Activated naive CD4-positive, alpha-beta T cell treated with anti-CD3 and anti-CD28 coated beads, Interleukin-2, amount 50 U/mL, for 16 hours (primary cell): ENCODE results near the gene CFAP61.
"Not testable (repeated sequence)": the region's sequence is repeated elsewhere in the genome, so short reads cannot be mapped to it uniquely, and the experiment has no call there.

Experiments
- DNase-seq: peaks from one replicate; pipeline ENCODE4 v3.0.0-alpha.2; 2020

Gene CFAP61

DNA sequence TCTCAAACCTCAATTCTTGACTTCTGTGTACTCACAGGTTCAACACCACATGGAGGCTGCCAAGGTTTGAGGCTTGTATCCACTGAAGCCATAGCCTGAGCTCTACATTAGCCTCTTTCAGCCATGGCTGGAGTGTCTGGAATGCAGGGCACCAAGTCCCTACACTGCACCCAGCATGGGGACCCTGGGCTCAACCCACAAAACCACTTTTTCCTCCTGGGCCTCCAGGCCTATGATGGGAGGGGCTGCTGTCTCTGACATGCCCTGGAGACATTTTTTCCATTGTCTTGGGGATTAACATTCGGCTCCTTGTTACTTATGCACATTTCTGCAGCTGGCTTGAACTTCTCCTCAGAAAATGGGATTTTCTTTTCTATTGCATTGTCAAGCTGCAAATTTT, 192.1 kb downstream of the CFAP61 start:
- DNase-seq: not testable (repeated sequence)

DNA sequence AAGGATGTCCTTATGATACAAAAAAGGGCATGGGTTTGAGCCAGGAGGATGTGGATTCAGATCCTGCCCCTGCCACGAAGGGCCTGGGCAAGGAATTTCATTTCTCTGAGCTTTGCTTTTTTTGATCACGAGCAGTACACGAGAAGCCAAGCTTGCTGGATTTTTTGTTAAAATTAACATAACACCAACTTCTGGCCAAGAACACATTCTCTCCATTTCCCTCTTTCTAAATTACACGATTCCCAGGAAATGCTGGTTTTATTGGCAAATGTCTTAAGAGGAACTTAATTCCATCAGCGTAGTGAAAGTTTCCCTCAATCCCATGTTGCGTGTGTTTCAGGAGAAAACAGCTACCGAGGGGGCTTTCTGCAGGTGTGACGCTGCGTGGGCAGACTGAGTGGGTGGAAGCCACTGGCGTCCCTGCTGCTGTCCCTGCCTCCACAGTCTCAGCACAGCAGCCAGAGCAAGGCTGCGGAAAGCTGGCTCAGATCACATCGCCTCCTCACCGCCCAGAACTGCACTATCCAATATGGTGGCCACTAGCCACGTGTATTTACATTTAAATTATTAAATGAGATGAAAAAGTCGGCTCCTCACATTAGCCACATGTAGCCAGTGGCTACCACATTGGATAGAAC, 194.8 kb downstream of the CFAP61 start:
- DNase-seq: no peak

DNA sequence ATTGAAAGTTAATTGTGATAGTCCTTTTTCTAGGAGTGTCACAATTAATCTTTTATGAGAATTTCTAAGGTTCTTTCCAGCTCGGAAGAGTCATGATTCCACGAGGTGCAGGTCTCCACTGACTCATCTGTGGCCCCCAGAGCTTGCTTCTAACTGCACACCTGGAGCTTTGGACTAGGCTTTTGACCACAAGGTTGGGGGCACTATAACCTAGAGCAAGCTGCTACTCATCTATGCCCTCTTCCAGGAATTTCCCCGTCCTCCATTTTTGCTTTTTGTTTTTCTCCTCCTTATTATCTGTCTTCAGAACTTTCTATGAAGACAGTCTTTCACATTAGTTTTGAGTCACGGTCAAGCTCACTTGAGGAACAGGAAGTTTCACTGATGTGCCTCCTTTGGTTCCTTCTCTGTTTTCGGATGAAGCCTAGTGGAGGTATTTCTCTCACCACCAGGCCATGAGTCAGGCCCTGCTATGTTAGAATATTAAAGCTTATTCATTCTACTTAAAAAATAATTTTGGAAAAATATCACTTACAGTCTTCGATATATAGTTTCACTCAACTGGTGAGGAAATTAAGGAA, 196.4 kb downstream of the CFAP61 start:
- DNase-seq: no peak

DNA sequence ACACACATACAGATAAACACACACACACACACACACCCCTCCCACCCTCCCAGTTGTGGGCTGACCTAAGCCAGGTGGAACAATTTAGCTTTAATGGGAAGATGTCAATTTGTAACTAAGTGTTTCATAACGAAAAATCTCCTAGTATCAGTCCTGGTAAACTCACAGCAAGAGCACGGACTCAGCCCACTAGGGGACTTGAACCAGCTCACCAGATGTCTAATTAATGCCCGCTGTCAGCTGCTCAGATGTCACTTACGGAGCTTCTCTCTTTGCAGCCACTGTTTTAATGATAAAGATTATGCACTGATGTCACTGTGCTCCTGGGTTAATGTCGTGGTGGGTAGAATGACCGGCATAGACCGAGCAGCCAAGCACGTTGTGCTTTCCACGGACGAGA, 199.0 kb downstream of the CFAP61 start:
- no peak for DNase-seq

DNA sequence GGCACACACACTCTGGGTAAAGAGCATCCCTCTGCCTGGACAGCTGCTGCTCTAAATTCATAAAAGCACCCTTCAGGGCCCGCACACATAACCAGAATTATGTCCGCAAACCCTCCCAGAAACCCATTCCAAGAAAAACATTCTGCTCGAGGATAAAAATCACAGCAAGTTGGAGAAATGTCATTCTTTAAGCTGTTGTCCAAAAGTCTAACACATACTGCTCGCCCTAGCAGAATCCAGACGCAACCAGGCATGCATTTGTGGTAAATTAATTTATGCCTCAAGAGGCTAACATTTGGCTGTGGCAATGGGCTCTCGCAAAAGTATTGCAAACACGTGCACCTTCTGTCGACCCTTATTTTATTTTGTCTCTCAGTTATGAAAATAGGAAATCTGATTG, 199.5 kb downstream of the CFAP61 start:
- no peak for DNase-seq

DNA sequence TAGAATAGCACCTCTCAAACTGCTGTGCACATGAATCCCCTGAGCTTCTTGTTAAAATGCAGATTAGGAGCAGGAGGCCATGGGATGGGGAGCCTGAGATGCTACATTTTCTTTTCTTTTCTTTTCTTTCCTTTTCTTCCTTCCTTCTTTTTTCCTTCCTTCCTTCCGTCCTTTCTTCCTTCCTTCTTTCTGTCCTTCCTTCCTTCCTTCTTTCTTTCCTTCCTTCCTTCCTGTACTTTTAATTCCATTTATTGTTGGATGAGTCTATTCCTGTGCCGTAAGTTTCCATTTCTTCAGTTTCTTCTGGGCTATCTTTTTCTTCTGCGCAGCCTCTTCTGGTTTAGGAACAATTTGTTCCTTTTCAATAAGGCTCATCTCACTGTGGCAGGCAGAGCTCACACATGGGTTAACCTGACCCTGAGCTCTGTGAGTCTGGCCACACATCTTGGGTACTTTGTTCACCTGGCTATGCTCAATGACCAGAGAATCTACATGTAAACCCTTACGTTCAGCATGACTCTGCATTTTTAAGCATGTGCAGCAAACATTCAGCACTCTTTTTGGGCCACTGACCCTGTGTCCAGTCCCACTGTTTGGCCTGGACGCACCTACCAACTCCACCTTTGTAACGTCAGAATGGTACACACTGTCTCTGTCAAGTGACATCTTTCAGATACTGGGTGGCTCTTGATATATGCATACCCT, 200.9 kb downstream of the CFAP61 start:
- DNase-seq: no peak

DNA sequence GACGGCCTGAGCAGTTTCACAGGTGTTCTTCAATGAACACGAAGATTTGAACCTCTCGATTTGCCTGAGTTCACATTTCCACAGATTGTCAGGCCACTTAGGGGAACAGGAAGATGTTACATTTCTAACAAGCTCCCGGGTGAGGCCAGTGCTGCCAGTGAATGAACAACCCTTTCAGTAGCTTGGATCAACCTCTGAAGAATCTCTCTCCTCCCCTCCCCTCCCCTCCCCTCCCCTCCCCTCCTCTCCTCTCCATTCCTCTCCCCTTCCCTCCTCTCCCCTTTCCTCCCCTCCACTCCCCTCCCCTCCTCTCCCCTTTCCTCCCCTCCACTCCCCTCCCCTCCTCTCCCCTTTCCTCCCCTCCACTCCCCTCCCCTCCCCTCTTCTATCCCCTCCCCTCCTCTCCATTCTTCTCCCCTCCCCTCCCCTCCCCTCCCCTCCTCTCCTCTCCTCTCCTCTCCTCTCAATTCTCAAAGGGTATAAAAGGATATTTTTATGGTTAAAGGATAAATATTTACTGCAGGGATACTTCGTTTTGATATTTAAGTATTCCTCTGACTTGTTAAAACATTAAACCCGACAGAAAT, 201.5 kb downstream of the CFAP61 start:
- DNase-seq: no peak

DNA sequence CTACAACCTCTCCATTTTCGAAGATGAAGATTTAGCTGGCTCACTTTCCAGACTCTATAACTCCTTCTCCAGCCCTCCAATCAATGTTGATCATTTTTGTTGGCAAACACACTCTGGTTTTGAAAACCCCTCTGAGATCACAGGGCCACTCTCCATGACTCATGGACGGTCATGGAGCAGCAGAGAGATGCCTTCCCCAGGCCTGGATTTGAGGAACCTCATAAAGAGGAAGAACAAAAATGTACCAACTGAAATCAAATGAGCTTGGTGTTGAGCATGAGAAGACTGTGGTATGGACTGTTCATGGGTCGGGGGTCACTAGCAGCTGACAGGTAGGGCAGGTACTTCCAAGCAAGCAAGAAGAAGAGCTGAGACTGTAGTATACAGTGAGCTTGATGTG, 202.8 kb downstream of the CFAP61 start:
- DNase-seq: no peak

DNA sequence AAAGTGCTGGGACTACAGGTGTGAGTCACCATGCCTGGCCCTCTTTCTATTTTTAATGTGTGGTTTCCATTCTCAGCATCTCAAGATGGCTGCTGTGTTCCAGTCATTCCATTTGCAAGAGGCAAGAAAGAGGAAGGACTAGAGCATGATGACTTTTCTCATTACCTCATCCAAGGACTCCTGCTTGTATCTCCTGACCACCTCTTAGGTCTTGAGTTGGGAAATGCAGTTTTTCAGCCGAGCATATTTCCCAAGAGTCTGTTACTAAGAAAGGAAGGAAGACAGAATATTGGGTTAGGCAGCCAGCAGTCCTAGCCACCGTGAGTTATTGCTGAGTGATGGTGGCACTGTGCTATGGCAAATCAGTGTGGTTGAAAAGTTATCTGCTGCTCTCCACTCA, 207.2 kb downstream of the CFAP61 start:
- no peak for DNase-seq

DNA sequence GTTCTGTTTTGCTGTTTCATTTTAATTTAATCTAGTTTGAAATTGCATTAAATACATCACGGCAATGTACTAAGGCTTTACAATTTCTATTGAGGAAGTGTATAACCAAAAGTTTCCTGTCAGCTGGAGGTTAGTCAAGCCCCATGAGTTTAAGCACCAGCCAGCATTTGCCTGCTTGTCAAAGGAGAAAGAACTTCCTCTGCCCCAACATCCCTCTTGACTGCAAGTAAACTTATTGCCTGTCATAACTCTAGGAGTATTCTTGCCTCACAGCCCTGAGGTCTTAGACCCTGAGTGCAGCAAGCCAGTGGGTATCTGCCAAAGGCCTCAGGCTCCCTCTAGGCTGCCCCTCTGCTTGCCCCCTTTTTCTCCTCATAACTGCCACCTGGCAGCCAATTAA, 208.8 kb downstream of the CFAP61 start:
- no peak for DNase-seq

DNA sequence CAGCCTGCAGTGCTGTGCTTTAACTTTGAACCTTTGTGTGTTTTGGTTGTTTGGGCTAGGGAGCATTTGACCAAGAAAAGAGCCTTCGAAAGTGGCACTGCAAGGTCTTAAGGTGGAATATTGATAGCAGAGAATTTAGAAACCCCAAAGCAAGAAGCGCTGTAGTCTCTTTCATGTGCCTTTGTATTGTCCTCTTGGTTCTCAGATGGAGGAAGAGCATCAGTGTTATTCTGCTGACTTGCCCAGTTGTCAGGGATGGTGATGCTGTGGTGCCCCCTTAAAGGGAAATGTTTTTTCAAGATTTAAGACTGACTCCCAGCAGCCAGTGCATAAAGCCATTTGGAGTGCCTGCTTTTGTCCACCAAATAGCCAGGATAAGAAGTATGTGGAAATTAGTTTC, 212.9 kb downstream of the CFAP61 start:
- no peak for DNase-seq

DNA sequence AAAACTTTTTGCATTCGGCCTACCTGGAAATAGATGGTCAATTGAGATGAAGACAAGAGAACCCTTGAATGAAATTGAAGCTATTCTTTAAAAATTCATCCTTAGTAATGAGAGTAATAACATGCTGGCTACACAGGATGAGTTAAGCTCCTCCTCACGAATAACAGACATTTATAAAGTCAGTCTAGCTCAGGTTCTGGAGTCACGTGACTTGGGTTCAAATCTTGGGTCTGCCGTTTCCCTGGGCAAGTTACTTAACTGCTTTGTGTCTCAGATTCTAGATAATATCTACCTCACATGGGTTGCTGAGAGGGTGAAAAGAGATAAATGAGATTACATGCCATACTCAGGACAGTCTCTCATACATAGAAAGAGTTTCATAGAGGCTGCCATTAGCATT, 214.2 kb downstream of the CFAP61 start:
- DNase-seq: no peak

DNA sequence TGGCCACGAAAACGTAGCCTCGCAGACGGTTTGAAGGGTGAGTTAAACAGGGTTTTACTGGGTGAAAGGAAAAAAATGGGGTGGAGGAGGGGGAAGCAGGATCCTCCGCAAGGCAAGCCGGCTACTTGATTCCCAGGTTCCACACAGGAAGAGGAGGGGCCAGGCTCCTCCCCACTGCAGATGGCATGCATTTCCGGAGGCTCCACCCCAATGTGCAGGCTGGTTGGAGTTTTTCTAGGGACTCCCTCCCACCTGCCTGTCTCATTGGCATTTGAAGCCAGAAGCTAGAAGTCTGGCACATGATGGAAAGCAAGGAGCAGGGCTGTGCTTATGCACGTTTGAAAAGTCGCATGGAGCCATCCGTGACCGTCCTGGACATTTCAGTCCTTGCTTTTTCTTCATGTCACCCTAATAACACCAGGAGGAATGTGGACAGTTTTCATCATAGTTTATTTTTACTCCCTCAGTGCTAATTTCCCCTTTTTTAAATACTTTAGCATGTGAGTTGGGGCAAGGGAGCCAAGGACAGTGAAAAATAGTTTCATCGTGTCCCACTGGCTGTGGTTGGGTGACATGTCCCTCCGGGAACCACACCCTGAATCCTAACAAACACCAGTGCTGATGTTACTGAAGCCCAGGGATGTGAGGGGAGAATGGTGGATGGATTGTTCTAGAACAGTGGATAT, 215.5 kb downstream of the CFAP61 start:
- DNase-seq: no peak

DNA sequence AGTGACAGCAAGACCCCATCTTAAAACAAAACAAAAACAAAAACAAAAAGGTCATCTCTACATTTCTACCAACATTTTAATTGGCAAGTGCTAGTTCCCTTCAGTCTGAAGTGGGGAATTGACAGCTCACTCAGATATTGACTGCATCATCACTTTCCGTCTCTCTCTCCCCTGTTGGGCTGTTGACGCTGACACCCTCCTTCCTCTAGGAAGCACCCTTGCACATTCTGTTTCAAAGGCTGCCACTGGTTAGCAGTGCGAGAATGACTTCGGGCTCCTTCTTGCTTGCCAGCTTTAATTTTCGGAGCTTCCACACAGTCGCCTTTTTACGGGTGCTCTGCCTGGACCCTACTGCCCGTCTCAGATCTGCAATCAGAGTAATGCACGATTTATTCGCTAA, 218.9 kb downstream of the CFAP61 start:
- DNase-seq: no peak

DNA sequence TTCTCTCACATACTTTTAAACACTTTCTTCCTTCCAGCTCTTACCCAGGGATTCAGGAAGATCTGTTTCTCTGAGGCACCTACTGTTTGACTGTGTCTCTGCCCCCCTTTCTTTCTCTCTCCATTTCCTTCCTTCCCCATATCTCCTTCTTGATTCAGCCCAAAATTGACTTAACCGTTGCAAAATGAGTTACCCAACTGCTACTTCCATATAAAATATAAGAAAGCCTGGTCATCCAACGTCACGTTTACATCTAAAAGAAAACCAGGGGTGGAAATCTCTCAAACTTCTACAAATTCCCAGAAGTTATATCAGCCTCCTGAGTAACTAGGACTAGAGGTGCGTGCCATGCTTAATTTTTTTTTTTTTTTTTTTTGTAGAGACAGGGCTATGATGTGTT, 220.4 kb downstream of the CFAP61 start:
- DNase-seq: no peak

DNA sequence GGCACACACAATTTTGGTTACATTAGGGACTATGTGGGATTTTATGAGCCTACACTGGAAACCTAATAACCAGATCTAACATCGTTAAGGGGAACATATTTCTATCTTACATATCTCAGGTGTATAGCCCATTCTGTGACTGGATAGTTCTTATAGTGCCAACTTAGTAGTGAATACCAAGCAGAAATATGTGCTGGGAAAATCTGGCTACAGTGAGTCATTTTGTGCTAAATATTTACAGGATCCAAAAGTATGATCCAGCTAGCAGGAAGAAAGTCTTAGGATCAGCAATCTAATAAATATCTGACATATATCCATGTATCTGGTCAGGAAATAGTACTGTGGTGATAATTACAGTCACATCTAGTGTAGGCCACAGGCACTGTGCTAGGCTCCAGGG, 221.0 kb downstream of the CFAP61 start:
- DNase-seq: no peak

DNA sequence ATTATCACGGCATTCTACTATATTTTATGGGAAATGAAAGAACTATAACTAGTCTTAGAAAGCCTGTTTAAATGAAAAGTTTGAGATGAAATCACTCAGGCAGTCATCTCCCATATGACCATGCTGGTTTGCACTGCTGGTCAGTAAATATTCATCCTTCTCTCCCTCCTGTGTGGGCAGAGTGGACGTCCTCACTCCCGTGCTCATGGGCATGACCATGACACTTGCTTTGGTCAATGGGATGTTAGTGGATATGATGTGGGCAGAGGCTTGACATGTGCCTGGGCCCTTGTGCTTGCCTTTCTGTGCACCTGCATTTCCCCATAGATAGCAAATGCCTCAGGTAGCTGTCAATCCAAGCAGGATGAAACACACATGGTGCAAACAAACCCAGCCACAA, 222.5 kb downstream of the CFAP61 start:
- DNase-seq: no peak

DNA sequence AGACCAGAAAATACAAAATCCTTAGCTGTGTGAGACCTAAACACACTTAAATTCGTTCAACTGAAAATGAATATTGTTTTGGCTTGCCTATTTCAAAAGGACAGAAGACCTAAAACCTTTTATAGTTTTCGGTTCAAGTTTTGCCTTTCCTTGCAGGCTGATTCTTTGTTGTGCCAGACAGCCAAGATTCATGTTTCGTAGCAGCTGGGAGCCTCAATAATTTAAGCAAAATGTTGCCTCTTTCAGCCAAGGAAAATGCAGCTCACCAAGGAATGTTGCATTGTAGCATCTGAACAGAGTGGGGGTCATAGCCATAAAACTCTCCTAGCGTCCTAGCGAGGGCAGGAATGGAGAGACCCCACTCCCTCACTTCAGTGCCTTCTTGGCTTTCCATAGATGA, 223.3 kb downstream of the CFAP61 start:
- no peak for DNase-seq

DNA sequence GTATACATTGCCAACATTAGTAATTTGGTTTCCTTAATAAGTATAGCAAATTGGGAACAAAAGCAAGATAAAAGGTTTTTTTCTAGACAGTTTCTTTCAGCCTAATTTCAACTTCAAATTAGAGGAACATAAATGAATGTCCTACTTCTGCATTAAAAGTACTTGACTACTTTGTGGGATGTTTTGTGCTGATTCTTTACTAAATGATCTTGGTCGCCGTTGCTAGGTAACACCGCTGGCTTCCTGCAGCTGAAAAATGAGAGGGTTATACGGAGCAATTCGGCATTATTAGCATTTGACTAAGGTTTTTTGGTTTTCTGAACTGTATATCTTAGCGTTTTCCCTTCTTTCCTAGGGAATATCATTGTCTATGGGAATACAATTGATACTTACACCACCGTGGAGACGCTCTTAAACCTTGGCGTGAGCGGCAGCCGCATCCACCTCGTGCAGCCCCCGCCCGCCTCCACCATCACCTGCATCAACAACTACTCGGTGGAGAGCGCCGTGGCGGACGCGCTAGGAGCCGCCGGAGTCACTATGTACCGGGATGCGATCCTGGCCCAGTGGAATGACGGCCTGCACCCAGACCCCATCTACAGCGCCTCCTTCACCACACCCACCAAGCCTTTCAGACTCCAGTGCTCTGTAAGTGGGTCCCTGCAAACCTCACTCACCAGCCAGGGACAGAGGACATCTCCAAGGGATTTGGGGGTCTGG, 224.6 kb downstream of the CFAP61 start:
- DNase-seq: no peak

DNA sequence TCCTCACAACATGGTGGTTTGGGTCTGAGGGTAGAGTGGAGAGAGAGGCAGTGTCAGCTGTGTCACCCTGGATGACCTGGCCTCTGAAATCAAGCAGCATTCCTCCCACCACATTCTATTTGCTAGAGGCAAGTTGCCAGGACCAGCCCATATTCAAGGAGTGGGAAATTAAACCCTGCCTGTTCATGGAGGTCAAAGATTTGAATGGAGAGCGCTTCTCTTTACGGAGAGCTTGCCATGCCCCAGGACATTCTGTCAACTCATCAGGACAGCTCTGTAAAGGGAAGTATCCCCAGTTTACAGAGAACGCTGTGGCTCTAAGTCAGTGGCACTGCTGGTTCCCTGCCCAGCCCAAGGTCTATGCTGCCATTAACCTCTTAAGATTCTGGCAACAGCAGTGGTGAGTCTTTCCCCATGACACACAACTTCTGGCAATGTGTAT, 225.6 kb downstream of the CFAP61 start:
- no peak for DNase-seq

DNA sequence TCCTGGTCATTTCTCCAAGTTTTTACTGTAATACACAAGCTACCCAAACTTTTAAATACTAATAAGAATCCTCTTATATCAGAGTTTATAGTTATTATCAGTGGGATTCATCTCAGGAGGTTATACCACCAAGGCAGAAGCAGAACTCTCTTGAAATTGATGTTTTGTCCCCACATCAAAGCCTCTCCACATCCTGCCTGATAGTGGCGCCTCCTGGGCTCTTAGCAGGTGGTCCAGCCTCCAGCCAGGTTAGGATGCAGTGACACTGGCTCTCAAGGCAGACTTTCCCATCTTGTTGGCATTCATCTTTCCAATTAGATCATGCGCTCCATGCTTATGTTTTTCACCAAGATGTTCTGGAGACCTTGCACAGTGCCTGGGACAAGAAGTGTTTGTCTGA, 233.7 kb downstream of the CFAP61 start:
- no peak for DNase-seq

DNA sequence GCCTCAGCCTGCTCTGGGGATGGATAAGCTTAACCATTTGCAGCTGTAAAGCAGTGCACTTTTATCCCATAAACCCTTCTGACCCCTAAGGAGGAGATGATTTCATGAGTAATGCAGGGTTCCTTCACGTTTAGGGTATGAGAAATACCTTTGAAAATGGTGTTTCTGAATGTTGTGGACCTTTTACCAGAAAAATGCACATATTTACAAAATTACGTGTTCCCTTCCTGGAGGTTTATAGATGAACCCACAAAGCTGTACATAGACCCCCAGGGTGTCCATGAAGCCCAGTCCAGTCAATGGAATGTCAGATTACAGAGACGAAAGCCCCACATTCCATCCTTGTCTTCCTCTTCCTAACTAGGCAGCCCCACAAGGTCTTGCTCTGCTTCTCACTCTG, 237.0 kb downstream of the CFAP61 start:
- no peak for DNase-seq

DNA sequence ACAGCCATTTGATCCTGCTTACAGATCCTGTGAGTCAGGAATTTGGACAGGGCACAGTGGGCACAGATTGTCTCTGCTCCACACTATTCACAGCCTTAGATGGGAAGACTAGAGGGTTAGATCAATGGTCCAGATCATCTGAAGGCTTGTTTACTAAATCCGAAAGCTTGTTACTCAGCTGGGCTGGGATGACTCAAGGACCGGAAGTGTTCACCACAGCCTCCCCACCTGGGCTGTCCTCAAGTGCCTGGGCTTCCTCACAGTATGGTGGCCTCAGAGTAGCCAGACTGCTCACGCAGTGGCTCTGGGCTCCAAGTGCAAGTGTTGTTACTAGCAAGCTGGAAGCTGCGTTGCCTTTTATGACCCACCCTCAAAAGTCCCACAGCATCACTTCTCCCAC, 240.1 kb downstream of the CFAP61 start:
- no peak for DNase-seq
